NCI-H2196 (cell line): Measurements from ENCODE around the gene FCHSD2.
"Not testable (repeated sequence)": the region's sequence is repeated elsewhere in the genome, so short reads cannot be mapped to it uniquely, and the experiment has no call there.

ENCODE experiments used
- DNase-seq: peaks from one replicate; lab custom pipeline; 2025; ENCODE audit not compliant: unreplicated experiment; lab: John Stamatoyannopoulos, UW

The FCHSD2 gene

DNA sequence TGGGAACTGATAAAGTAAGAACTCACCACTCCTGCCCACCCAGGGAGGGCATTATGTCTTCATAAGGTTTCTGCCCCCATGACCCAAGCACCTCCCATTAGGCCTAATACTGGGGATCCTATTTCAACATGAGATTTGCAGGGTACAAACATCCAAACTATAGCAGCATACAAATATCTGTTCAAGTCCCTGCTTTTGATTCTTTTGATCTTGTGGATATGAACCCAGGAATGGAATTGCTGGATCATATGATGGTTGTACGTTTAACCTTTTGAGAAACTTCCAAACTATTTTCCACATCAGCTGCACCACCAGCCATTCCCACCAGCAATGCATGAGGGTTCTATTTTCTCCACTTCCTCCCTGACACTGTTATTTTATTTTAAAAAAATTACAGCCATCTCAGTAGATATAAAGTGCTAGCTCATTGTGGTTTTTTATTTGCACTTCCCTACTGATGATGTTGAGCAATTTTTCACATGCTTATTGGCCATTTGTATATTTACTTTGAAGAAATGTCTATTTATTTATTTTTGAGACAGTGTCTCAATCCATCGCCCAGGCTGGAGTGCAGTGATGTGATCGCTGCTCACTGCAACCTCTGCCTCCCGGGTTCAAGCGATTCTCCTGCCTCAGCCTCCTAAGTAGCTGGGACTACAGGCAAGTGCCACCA is 335.0 kb downstream of the FCHSD2 start:
- no peak for DNase-seq

GRCh38 chr11:72806378-72806777 is 335.7 kb downstream of the FCHSD2 start:
- DNase-seq: not testable (repeated sequence)

DNA sequence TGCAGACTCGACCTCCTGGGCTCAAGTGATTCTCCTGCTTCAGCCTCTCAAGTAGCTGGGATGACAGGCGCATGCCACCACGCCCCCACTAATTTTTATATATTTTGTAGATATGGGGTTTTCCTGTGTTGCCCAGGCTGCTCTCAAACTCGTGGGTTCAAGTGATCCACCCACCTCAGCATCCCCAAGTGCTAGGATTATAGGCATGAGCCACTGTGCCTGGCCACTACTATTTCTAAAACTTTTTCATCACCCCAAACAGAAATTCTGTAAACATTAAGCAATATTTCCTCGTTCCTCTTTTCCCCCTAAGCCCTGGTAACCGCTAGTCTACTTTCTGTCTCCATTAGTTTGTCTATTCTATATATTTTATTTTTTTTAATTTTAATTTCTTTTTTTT is 336.9 kb downstream of the FCHSD2 start:
- no peak for DNase-seq

DNA sequence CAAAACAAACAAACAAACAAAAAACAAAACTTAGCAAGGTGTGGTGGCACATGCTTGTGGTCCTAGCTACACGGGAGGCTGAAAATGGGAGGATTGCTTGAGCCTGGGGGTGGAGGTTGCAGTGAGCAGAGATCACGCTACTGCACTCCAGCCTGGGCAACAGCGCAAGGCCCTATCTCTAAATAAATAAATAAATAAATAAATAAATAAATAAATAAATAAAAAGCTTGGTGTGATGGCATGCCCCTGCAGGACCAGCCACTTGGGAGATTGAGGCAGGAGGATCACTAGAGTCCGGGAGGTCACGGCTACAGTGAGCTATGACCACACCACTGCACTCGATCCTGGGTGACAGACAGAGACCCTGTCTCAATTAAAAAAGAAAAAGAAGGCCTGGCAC is 339.3 kb downstream of the FCHSD2 start:
- no peak for DNase-seq

GRCh38 chr11:72799441-72799840 is 342.7 kb downstream of the FCHSD2 start:
- DNase-seq: no peak

DNA sequence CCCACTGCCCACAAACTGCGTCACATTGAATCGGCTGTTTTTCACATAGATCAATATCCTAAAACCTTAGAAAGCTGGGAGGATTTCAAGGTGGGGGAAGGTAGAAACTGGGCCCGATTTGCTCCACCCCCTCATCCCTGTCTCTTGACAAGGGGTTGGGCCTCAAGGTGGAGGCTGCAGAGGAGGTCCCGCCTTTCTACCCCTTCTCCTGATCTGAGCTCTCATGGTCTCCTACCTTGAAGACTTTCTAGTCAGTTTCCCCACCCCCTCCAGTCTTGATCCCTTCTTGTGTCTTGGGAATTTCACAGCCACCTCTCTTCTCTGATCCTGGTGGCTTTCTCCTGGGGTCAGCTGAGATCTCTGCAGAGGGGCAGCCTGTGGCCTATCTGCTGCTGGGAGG is 343.8 kb downstream of the FCHSD2 start:
- no peak for DNase-seq

- peak; percentile 98 for DNase-seq
Observed at GRCh38 chr11:72793425-72794367, 348.4 kb downstream of the FCHSD2 start, which contains the start of gene STARD10. Gene STARD10, minus strand, starts transcription at chr11:72794047. Its CDS starts 12,866 bp downstream, at chr11:72781181.

GRCh38 chr11:72793076-72793424 is 349.1 kb downstream of the FCHSD2 start:
- no peak for DNase-seq

GRCh38 chr11:72792437-72793021 is 349.6 kb downstream of the FCHSD2 start:
- no peak for DNase-seq

GRCh38 chr11:72791228-72791627 is 350.9 kb downstream of the FCHSD2 start:
- not testable (repeated sequence) for DNase-seq

- DNase-seq: no peak
Observed at GRCh38 chr11:72789493-72790131, 352.5 kb downstream of the FCHSD2 start.

DNA sequence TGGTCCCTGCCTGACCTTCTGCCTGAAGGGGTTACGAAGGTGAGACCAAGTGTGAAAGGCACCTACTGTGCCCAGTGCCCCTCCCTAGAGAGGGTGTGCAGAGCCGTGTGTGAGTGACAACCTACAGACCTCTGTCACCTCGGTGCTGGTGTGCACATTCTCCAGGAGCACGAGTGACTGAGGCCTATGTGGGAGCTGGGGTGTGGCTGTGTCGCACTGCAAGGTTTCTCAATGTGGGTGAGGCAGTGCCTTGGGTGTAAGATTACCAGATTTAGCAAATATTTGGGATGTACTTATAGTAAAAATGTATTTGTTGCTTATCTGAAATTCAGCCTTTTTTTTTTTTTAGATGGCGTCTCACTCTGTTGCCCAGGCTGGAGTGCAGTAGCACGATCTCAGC is 353.9 kb downstream of the FCHSD2 start:
- DNase-seq: no peak

DNA sequence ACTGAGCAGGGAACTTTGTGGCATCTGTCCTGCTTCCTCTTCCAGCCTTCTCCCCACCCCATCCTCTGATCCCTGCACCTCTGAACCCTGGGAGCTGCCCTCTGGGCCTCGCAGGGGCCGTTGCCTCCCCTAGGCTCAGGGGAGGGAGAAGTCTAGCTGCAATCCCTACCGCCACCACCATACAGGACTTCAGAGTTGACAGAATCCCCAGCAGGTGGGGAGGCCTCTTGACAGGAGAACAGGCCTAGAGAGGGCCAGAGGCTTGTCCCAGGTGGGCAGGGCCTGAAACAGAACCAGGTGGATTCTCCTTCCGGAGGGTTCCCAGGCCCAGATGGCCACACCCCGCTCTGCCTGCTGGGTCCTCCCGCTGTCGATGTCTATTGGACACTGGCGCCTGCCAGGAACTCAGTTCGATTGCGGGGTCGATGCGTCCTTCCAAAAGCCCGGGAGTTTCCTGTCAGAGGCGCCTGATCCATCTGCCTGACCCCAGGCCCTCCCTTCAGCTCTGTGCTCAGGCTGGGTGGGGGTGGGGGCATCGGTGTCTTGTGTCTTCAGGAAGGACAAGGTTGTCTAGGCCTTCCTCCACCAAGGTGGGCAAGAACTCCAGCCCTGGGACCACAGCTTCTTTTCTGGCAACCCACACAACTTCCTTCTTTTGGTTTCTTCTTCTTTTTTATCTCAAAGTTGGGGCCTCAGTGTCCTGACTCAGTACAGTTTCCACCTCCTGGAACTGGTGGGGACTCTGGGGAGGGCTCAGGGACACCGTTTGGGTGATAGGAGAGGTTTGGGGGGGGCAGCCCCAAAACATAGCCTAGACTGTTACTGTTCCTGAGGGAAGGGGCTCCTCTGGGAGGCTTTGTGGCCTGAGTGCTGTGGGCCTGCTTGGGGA is 354.7 kb downstream of the FCHSD2 start:
- DNase-seq: no peak
